ENCODE results near the gene HOXC10. TPM values are rescaled to one million over a fixed set of nuclear protein-coding genes. Genes with fewer than 3 reads are reported as not detected.

HOXC10 gene
- total RNA-seq, 4 donors from 2014 or later: 7.6 to 20.9 (median 12.0) TPM

- TF ChIP-seq CTCF (IDR thresholded peaks at IDR 0.05; ENCODE audit: low read depth): no peak
Measured at GRCh38 chr12:53991077-53991460, 6.1 kb downstream of the HOXC10 start.

GRCh38 chr12:53992377-53992889, 7.5 kb downstream of the HOXC10 start:
- no peak for TF ChIP-seq CTCF (IDR thresholded peaks at IDR 0.05; ENCODE audit: low read depth)

GRCh38 chr12:53993162-53994008, 8.4 kb downstream of the HOXC10 start:
- no peak for TF ChIP-seq CTCF (IDR thresholded peaks at IDR 0.05; ENCODE audit: low read depth)

- TF ChIP-seq CTCF (IDR thresholded peaks at IDR 0.05; ENCODE audit: low read depth): no peak
Measured at GRCh38 chr12:53994009-53994263, 9.0 kb downstream of the HOXC10 start.

GRCh38 chr12:53994264-53995001, 9.5 kb downstream of the HOXC10 start:
- TF ChIP-seq CTCF (IDR thresholded peaks at IDR 0.05; ENCODE audit: low read depth): no peak

- TF ChIP-seq CTCF (IDR thresholded peaks at IDR 0.05; ENCODE audit: low read depth): no peak
Measured at GRCh38 chr12:53995002-53995377, 10.0 kb downstream of the HOXC10 start.

Data from subcutaneous adipose tissue (tissue), 4 donors.